HepG2 (cell line): Measurements from ENCODE around the gene FGF3. TPM values are rescaled to one million over a fixed set of nuclear protein-coding genes. Genes with fewer than 3 reads are reported as not detected.

Source experiments
- ATAC-seq: fragments of 200-7000 bp; cut with Tn5 transposase; 3 replicates; pipeline ENCODE4 v1.9.1; 2020; ENCODE audit warnings: mild to moderate bottlenecking, moderate library complexity
- BruUV-seq: library from RNA; stranded (reverse); fragments of 400-500 nt; replicated peaks from 2 replicates; lab custom pipeline; 2021; lab: Mats Ljungman, UMichigan
- CTCF ChIA-PET: fragments of 300-600 bp; formaldehyde crosslinking; extraction: SDS; loops from one replicate; lab custom pipeline; 2021; ENCODE audit warnings: low total read pairs, inconsistent platforms, low intra/inter-chr PET ratio; lab: Yijun Ruan, JAX
- POLR2A ChIA-PET: fragments of 350-600 bp; sonication (Branson Sonifier 250); formaldehyde crosslinking; loops from one replicate; lab custom pipeline; 2020; ENCODE audit warnings: antibody characterized with exemption, inconsistent platforms; lab: Yijun Ruan, JAX
- DNase-seq: peaks from one replicate; pipeline ENCODE4 v3.0.0-alpha.2; 2015; ENCODE audit warnings: low spot score
- FAIRE-seq: peaks from 3 replicates; lab custom pipeline; 2011; peaks lifted over from hg19 to GRCh38; lab: Jason Lieb, UNC
- H2AFZ ChIP-seq: one replicate; pipeline ENCODE4 v1.6.1; 2011; ENCODE audit warnings: low read length, inconsistent platforms
- H3K27ac ChIP-seq: fragments of 300-600 bp; 3 replicates; pipeline ENCODE4 v1.8.0; 2011; ENCODE audit warnings: mixed run types, mild to moderate bottlenecking, mixed read lengths, low read length, inconsistent platforms; ENCODE audit not compliant: insufficient read depth; ENCODE audit errors: extremely low read length
- H3K27me3 ChIP-seq, 2 experiments: fragments of 200-600 bp in 1 of 2; 2 replicates in 1 of 2; 3 replicates in 1 of 2; pipeline versions ENCODE4 v1.6.0 to v1.8.0; 2011; ENCODE audit warnings: low read length in 2 of 2, mild to moderate bottlenecking in 2 of 2, moderate library complexity in 2 of 2, inconsistent platforms in 1 of 2; ENCODE audit not compliant: insufficient read depth in 2 of 2, control insufficient read depth in 1 of 2
- H3K36me3 ChIP-seq, 2 experiments: fragments of 200-600 bp in 1 of 2; replicated peaks in 1 of 2; 2 replicates in 1 of 2; 3 replicates in 1 of 2; pipeline versions ENCODE4 v1.5.1 to v1.8.0; 2011; ENCODE audit warnings: low read length in 2 of 2, inconsistent platforms in 1 of 2; ENCODE audit not compliant: insufficient read depth in 2 of 2, control insufficient read depth in 1 of 2
- H3K4me1 ChIP-seq: 2 replicates; pipeline ENCODE4 v1.5.1; 2012; ENCODE audit warnings: low read length, inconsistent platforms; ENCODE audit not compliant: insufficient read depth
- H3K4me2 ChIP-seq: 2 replicates; pipeline ENCODE4 v1.6.0; 2011; ENCODE audit warnings: low read depth, low read length, inconsistent platforms
- H3K4me3 ChIP-seq, 3 experiments: fragments of 200-600 bp in 1 of 3; sonication (generic), shearing (Covaris generic) in 1 of 3; replicated peaks in 1 of 3; 2 replicates each; pipeline ENCODE4 v1.5.1; 2011 to 2016; ENCODE audit warnings: low read length in 3 of 3, inconsistent platforms in 2 of 3, low read depth in 2 of 3, mild to moderate bottlenecking in 2 of 3, control low read depth in 1 of 3, mixed read lengths in 1 of 3; ENCODE audit not compliant: insufficient read depth in 1 of 3
- H3K79me2 ChIP-seq: one replicate; pipeline ENCODE4 v1.6.1; 2011; ENCODE audit warnings: low read length, inconsistent platforms; ENCODE audit not compliant: insufficient read depth
- H3K9ac ChIP-seq: 2 replicates; pipeline ENCODE4 v1.6.0; 2011; ENCODE audit warnings: mild to moderate bottlenecking, low read depth, low read length, inconsistent platforms; ENCODE audit not compliant: insufficient read depth
- H3K9me3 ChIP-seq: 2 replicates; pipeline ENCODE4 v1.5.1; 2012; ENCODE audit warnings: mild to moderate bottlenecking, low read length
- H4K20me1 ChIP-seq: 2 replicates; pipeline ENCODE4 v1.6.0; 2011; ENCODE audit warnings: inconsistent platforms, mild to moderate bottlenecking, low read length, moderate library complexity; ENCODE audit not compliant: insufficient read depth
- ELK4 ChIP-seq: sonication (generic); formaldehyde crosslinking; IDR thresholded peaks from 2 replicates; pipeline ENCODE4 v1.9.0; 2021; ENCODE audit warnings: missing genetic modification reagents, borderline replicate concordance
- EZH2 ChIP-seq: conservative IDR thresholded peaks from 2 replicates; pipeline ENCODE4 v1.6.1; 2012; ENCODE audit warnings: mild to moderate bottlenecking, low read depth, low read length, moderate library complexity
- MEF2D ChIP-seq: sonication (generic); formaldehyde crosslinking; IDR thresholded peaks from 2 replicates; pipeline ENCODE4 v1.5.1; 2020; ENCODE audit warnings: mild to moderate bottlenecking, missing genetic modification reagents
- MTA3 ChIP-seq: sonication (generic); formaldehyde crosslinking; IDR thresholded peaks from 2 replicates; pipeline ENCODE4 v1.4.0; 2020; ENCODE audit warnings: missing genetic modification reagents
- PPARG ChIP-seq: conservative IDR thresholded peaks from 2 replicates; pipeline ENCODE4 v1.6.1; 2016; ENCODE audit warnings: missing biosample characterization, missing genetic modification reagents
- PREB ChIP-seq: sonication (generic); formaldehyde crosslinking; IDR thresholded peaks from 2 replicates; pipeline ENCODE4 v1.4.0; 2020; ENCODE audit warnings: missing genetic modification reagents
- RFXAP ChIP-seq: sonication (generic); formaldehyde crosslinking; IDR thresholded peaks from 2 replicates; pipeline ENCODE4 v1.4.0; 2020; ENCODE audit warnings: missing genetic modification reagents, borderline replicate concordance
- SMAD1 ChIP-seq: sonication (generic); formaldehyde crosslinking; IDR thresholded peaks from 2 replicates; pipeline ENCODE4 v1.4.0; 2020; ENCODE audit warnings: missing genetic modification reagents, low read depth, mild to moderate bottlenecking, borderline replicate concordance
- SNAPC2 ChIP-seq: sonication (generic); formaldehyde crosslinking; IDR thresholded peaks from 2 replicates; pipeline ENCODE4 v1.8.1; 2022; ENCODE audit warnings: mild to moderate bottlenecking, missing genetic modification reagents
- SSRP1 ChIP-seq: IDR thresholded peaks from 2 replicates; pipeline ENCODE4 v1.6.1; 2016; ENCODE audit warnings: control low read depth
- TARDBP ChIP-seq: sonication (generic); formaldehyde crosslinking; IDR thresholded peaks from 2 replicates; pipeline ENCODE4 v1.8.0; 2022; ENCODE audit warnings: mild to moderate bottlenecking, missing genetic modification reagents
- TBX2 ChIP-seq: sonication (generic); formaldehyde crosslinking; IDR thresholded peaks from 2 replicates; pipeline ENCODE4 v1.5.0; 2020; ENCODE audit warnings: missing genetic modification reagents, mild to moderate bottlenecking, borderline replicate concordance
- ZFP90 ChIP-seq: sonication (generic); formaldehyde crosslinking; IDR thresholded peaks from 2 replicates; pipeline ENCODE4 v1.8.0; 2022; ENCODE audit warnings: missing genetic modification reagents, mild to moderate bottlenecking, inconsistent platforms, borderline replicate concordance
- ZFX ChIP-seq: sonication (generic); formaldehyde crosslinking; IDR thresholded peaks from 2 replicates; pipeline ENCODE4 v1.4.0; 2020; ENCODE audit warnings: mild to moderate bottlenecking, low read depth, missing genetic modification reagents, moderate library complexity
- ZKSCAN5 ChIP-seq: sonication (generic); formaldehyde crosslinking; IDR thresholded peaks from 2 replicates; pipeline ENCODE4 v1.5.1; 2020; ENCODE audit warnings: mild to moderate bottlenecking, missing genetic modification reagents
- ZNF281 ChIP-seq: sonication (generic); formaldehyde crosslinking; IDR thresholded peaks from 2 replicates; pipeline ENCODE4 v1.4.0; 2020; ENCODE audit warnings: missing genetic modification reagents, borderline replicate concordance
- ZNF3 ChIP-seq: IDR thresholded peaks from 2 replicates; pipeline ENCODE4 v1.7.0; 2017; ENCODE audit warnings: inconsistent platforms
- ZNF430 ChIP-seq: sonication (generic); formaldehyde crosslinking; IDR thresholded peaks from 2 replicates; pipeline ENCODE4 v1.9.0; 2021; ENCODE audit warnings: mild to moderate bottlenecking, missing genetic modification reagents
- ZNF513 ChIP-seq: sonication (generic); formaldehyde crosslinking; conservative IDR thresholded peaks from 2 replicates; pipeline ENCODE4 v1.5.0; 2020; ENCODE audit warnings: missing genetic modification reagents
- ZNF772 ChIP-seq: sonication (generic); formaldehyde crosslinking; IDR thresholded peaks from 2 replicates; pipeline ENCODE4 v1.5.0; 2020; ENCODE audit warnings: mild to moderate bottlenecking, missing genetic modification reagents
- WGBS: methylation state at CpG from one replicate; pipeline ENCODE4 v1.1.6; 2017; ENCODE audit warnings: low lambda C conversion rate; 5-methylcytosine and 5-hydroxymethylcytosine counted together
- in situ Hi-C: cut with HindIII; loops from 2 replicates; pipeline ENCODE4 v1.10.0; 2017; ENCODE audit warnings: low pct_unique_long_range_greater_than_20kb; ENCODE audit not compliant: extremely low pct_ligation_motif_present
- intact Hi-C: fragments of 100-400 bp; cut with micrococcal nuclease; formaldehyde crosslinking; loops from one replicate; pipeline ENCODE4 v1.10.0; 2022; ENCODE audit not compliant: unreplicated experiment
- polyA plus RNA-seq, 8 experiments: library from polyadenylated mRNA; depleted of rRNA in 3 of 8; stranded (reverse) in 7 of 8; unstranded in 1 of 8; fragments of >200 nt; fragmentation: Illumina TruSeq in 4 of 8; extraction: Trizol in 4 of 8; gene quantifications; 2 replicates each; pipeline versions ENCODE4 v1.2.1 to v1.2.3, GENCODE V29; 2011 to 2016; ENCODE audit warnings: low read depth in 4 of 8, missing spikeins in 1 of 8, mixed read lengths in 1 of 8; ENCODE audit not compliant: insufficient read depth in 1 of 8
- total RNA-seq, 5 experiments: library from RNA; depleted of rRNA; stranded (reverse); fragments of >200 nt; fragmentation: Illumina TruSeq; extraction: Trizol; gene quantifications; 2 replicates each; pipeline ENCODE4 v1.2.3, GENCODE V29; 2016; ENCODE audit warnings: low read depth in 1 of 5

FGF3 gene
- total and polyA plus RNA-seq, 2 of the 13 experiments (the other 11 are each of a cell fraction or from before 2014, with no cell fraction given): not detected

GRCh38 chr11:69855421-69855820, 36.2 kb upstream of the FGF3 start (continued):
- no peak for TF ChIP-seq ZNF281 (CRISPR knock-in tag)
- no peak for TF ChIP-seq TBX2 (CRISPR knock-in tag)
- no peak for TF ChIP-seq MTA3 (CRISPR knock-in tag)
- TF ChIP-seq EZH2: no peak
- TF ChIP-seq ZNF772: no peak
- TF ChIP-seq SMAD1: no peak
- TF ChIP-seq ZNF430 (CRISPR knock-in tag): no peak
- TF ChIP-seq ZFP90: no peak
- no peak for TF ChIP-seq ZKSCAN5 (CRISPR knock-in tag)
- no peak for TF ChIP-seq ZNF513

GRCh38 chr11:69854713-69855112, 35.5 kb upstream of the FGF3 start:
- DNase-seq (no peak), ATAC-seq (no peak), FAIRE-seq (no peak)
- CTCF ChIA-PET: no interaction called here
- no peaks in the 10 kb centered on the region; a peak in 1 of 5 replicates for H3K27me3 ChIP-seq
- WGBS: 9% methylated on average over 2 of the region's 2 CpGs
- no peak overlapping the region for H2AFZ ChIP-seq
- H4K20me1 ChIP-seq: no peaks in the 10 kb centered on the region
- BruUV-seq: no TSS peak
- no peaks in the 10 kb centered on the region for H3K9me3 ChIP-seq
- no peak overlapping the region for H3K9ac ChIP-seq
- no peak overlapping the region for H3K4me2 ChIP-seq
- H3K27ac ChIP-seq: no peak overlapping the region
- no peaks in the 10 kb centered on the region for H3K4me1 ChIP-seq
- H3K36me3 ChIP-seq: no peaks in the 10 kb centered on the region
- POLR2A ChIA-PET: no interaction called here
- in situ Hi-C loops: no loop called here
- H3K79me2 ChIP-seq: no peaks in the 10 kb centered on the region
- H3K4me3 ChIP-seq: no peak overlapping the region
- intact Hi-C loops: no loop called here
- TF ChIP-seq EZH2 (no peak), ZNF3 (CRISPR knock-in tag) (no peak), MEF2D (no peak), RFXAP (CRISPR knock-in tag) (no peak), SSRP1 (CRISPR knock-in tag) (no peak), ZFX (CRISPR knock-in tag) (no peak), SNAPC2 (CRISPR knock-in tag) (no peak), TARDBP (CRISPR knock-in tag) (no peak), ELK4 (no peak), PPARG (CRISPR knock-in tag) (no peak), PREB (CRISPR knock-in tag) (no peak)
